ENCODE measurements around the gene PSMB3.

DNA sequence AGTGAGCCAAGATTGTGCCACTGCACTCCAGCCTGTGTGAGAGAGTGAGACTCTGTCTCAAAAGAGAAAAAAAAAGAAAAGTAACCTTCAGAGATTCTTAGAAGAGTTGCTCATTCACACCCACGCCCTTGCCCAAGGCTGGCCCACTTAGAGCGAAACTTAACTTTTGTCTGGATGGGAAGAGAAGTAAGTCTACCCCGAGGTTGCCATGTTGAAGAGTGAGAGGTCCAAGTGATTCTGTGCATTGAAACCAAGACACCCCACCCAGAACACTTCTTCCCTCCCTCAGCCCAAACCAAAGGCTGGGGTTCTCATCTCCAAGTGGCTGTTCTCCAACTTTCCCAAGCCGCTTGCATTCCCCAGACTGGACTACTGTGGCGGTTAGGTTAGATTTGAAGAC lies 24.8 kb upstream of the PSMB3 start:
- TF ChIP-seq, protein P1, sequence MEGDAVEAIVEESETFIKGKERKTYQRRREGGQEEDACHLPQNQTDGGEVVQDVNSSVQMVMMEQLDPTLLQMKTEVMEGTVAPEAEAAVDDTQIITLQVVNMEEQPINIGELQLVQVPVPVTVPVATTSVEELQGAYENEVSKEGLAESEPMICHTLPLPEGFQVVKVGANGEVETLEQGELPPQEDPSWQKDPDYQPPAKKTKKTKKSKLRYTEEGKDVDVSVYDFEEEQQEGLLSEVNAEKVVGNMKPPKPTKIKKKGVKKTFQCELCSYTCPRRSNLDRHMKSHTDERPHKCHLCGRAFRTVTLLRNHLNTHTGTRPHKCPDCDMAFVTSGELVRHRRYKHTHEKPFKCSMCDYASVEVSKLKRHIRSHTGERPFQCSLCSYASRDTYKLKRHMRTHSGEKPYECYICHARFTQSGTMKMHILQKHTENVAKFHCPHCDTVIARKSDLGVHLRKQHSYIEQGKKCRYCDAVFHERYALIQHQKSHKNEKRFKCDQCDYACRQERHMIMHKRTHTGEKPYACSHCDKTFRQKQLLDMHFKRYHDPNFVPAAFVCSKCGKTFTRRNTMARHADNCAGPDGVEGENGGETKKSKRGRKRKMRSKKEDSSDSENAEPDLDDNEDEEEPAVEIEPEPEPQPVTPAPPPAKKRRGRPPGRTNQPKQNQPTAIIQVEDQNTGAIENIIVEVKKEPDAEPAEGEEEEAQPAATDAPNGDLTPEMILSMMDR (conservative IDR thresholded peaks at IDR 0.05; ENCODE audit: low read depth, low read length) = no peak
- TF ChIP-seq EZH2 (IDR thresholded peaks at IDR 0.05; ENCODE audit: low read length, unreplicated experiment) = no peak

All from PC-3 (cell line).